ENCODE results near the gene RIMS1.

- no peak for TF ChIP-seq POLR2A (IDR thresholded peaks at IDR 0.05)
- no peak for TF ChIP-seq CTCF (IDR thresholded peaks at IDR 0.05)
Measured at GRCh38 chr6:72374172-72374571, 487.8 kb downstream of the RIMS1 start.

All from adrenal gland (tissue), 5 donors.